ENCODE measurements around the gene LRFN2.

LRFN2 gene

GRCh38 chr6:40543776-40544175, 43.4 kb downstream of the LRFN2 start:
- DNase-seq (ENCODE audit: low read depth, low spot score), result no peak

- DNase-seq (ENCODE audit: low read depth, low spot score), result no peak
Observed at GRCh38 chr6:40543146-40543545, 44.0 kb downstream of the LRFN2 start.

GRCh38 chr6:40542175-40542764, 44.9 kb downstream of the LRFN2 start:
- DNase-seq (ENCODE audit: low read depth, low spot score), result no peak

GRCh38 chr6:40541556-40542174, 45.5 kb downstream of the LRFN2 start:
- DNase-seq (ENCODE audit: low read depth, low spot score), result no peak

GRCh38 chr6:40540790-40541189, 46.4 kb downstream of the LRFN2 start:
- no peak for DNase-seq (ENCODE audit: low read depth, low spot score)

- DNase-seq (ENCODE audit: low read depth, low spot score), result no peak
Observed at GRCh38 chr6:40539853-40540252, 47.3 kb downstream of the LRFN2 start.

GRCh38 chr6:40538556-40538955, 48.6 kb downstream of the LRFN2 start:
- DNase-seq (ENCODE audit: low read depth, low spot score), result no peak

- DNase-seq (ENCODE audit: low read depth, low spot score), result no peak
Observed at GRCh38 chr6:40537446-40537845, 49.7 kb downstream of the LRFN2 start.

- no peak for DNase-seq (ENCODE audit: low read depth, low spot score)
Observed at GRCh38 chr6:40536442-40536841, 50.7 kb downstream of the LRFN2 start.

- no peak for DNase-seq (ENCODE audit: low read depth, low spot score)
Observed at GRCh38 chr6:40535819-40536380, 51.3 kb downstream of the LRFN2 start.

- DNase-seq (ENCODE audit: low read depth, low spot score), result no peak
Observed at GRCh38 chr6:40535110-40535818, 51.9 kb downstream of the LRFN2 start.

- DNase-seq (ENCODE audit: low read depth, low spot score), result no peak
Observed at GRCh38 chr6:40532349-40533000, 54.7 kb downstream of the LRFN2 start.

- no peak for DNase-seq (ENCODE audit: low read depth, low spot score)
Observed at GRCh38 chr6:40529919-40530318, 57.2 kb downstream of the LRFN2 start.

GRCh38 chr6:40529040-40529439, 58.1 kb downstream of the LRFN2 start:
- DNase-seq (ENCODE audit: low read depth, low spot score), result no peak

GRCh38 chr6:40528051-40528450, 59.1 kb downstream of the LRFN2 start:
- DNase-seq (ENCODE audit: low read depth, low spot score), result no peak

- DNase-seq (ENCODE audit: low read depth, low spot score), result no peak
Observed at GRCh38 chr6:40526036-40526435, 61.1 kb downstream of the LRFN2 start.

GRCh38 chr6:40524797-40525585, 62.2 kb downstream of the LRFN2 start:
- no peak for DNase-seq (ENCODE audit: low read depth, low spot score)

GRCh38 chr6:40523505-40524172, 63.5 kb downstream of the LRFN2 start:
- no peak for DNase-seq (ENCODE audit: low read depth, low spot score)

- no peak for DNase-seq (ENCODE audit: low read depth, low spot score)
Observed at GRCh38 chr6:40521496-40521895, 65.7 kb downstream of the LRFN2 start.

GRCh38 chr6:40520678-40521077, 66.5 kb downstream of the LRFN2 start:
- no peak for DNase-seq (ENCODE audit: low read depth, low spot score)

- no peak for DNase-seq (ENCODE audit: low read depth, low spot score)
Observed at GRCh38 chr6:40520084-40520483, 67.1 kb downstream of the LRFN2 start.

Data from activated naive CD8-positive, alpha-beta T cell treated with anti-CD3 and anti-CD28 coated beads, Interleukin-2, amount 50 U/mL, for 16 hours (primary cell).